ENCODE measurements around the gene POLR1E.
A peak's percentile ranks its signal among the peaks of the same experiment; 100 is the strongest.

The POLR1E gene

GRCh38 chr9:37485389-37486255, at the start of gene POLR1E:
TSS of gene POLR1E (plus strand) at chr9:37485948. CDS start at chr9:37486048, 100 bp downstream.
- peak; percentile 85 for DNase-seq

- DNase-seq = no peak
These were observed 49.2 kb upstream of the POLR1E start for GRCh38 chr9:37436540-37436939.

GRCh38 chr9:37437010-37437409, 48.7 kb upstream of the POLR1E start:
- DNase-seq = no peak

GRCh38 chr9:37437621-37438020, 48.1 kb upstream of the POLR1E start:
- DNase-seq = no peak

GRCh38 chr9:37438359-37438758, 47.4 kb upstream of the POLR1E start:
- DNase-seq = no peak

GRCh38 chr9:37441776-37442370, 43.9 kb upstream of the POLR1E start:
- no peak for DNase-seq

GRCh38 chr9:37442556-37442955, 43.2 kb upstream of the POLR1E start:
- DNase-seq = no peak

GRCh38 chr9:37443566-37443965, 42.2 kb upstream of the POLR1E start:
- DNase-seq = no peak

- no peak for DNase-seq
These were observed 40.9 kb upstream of the POLR1E start for GRCh38 chr9:37444890-37445289.

- no peak for DNase-seq
These were observed 39.9 kb upstream of the POLR1E start for GRCh38 chr9:37445832-37446231.

- no peak for DNase-seq
These were observed 39.3 kb upstream of the POLR1E start for GRCh38 chr9:37446401-37446800.

- no peak for DNase-seq
These were observed 38.6 kb upstream of the POLR1E start for GRCh38 chr9:37447111-37447510.

- DNase-seq = no peak
These were observed 35.7 kb upstream of the POLR1E start for GRCh38 chr9:37449862-37450632.

GRCh38 chr9:37451628-37452027, 34.1 kb upstream of the POLR1E start:
- no peak for DNase-seq

- DNase-seq = no peak
These were observed 33.1 kb upstream of the POLR1E start for GRCh38 chr9:37452611-37453010.

GRCh38 chr9:37453827-37454226, 31.9 kb upstream of the POLR1E start:
- no peak for DNase-seq

GRCh38 chr9:37454238-37454637, 31.5 kb upstream of the POLR1E start:
- DNase-seq = no peak

GRCh38 chr9:37455884-37456647, 29.7 kb upstream of the POLR1E start:
- DNase-seq = no peak

GRCh38 chr9:37456817-37457216, 28.9 kb upstream of the POLR1E start:
- no peak for DNase-seq

GRCh38 chr9:37464006-37464405, 21.7 kb upstream of the POLR1E start:
- DNase-seq = no peak

GRCh38 chr9:37464426-37465248, 21.1 kb upstream of the POLR1E start:
- peak; percentile 82 for DNase-seq
